ENCODE results near the gene ERP27. TPM values are rescaled to one million over a fixed set of nuclear protein-coding genes. Genes with fewer than 3 reads are reported as not detected.

ERP27 gene
- total RNA-seq, 1 donor, result not detected

DNA sequence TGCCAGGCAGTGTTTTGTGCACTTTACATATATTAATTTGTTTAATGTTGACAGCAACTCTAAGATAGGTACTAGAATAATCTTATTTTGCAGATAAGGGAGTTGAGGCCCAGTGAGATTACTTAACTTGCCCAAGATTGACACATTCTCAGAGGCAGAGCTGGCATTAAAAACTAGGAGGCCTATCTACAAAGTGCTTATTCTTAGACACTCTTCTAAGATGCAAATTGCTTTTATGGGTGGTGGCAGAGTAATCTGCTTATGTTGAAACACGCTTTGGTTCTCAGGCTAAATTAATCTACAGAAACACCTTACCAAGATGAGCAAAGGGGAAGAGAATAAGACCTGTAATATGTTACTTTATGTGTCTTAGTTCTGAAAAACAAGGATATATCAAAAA lies 59.8 kb downstream of the ERP27 start:
- no peak overlapping the region for H3K27ac ChIP-seq (ENCODE audit: low read depth, low read length)
- H3K36me3 ChIP-seq (ENCODE audit: insufficient read depth, low read length), result no peaks in the 10 kb centered on the region
- H3K9me3 ChIP-seq (ENCODE audit: low read depth, low read length), result no peaks in the 10 kb centered on the region
- H4K20me1 ChIP-seq (ENCODE audit: insufficient read depth, low read length), result no peaks in the 10 kb centered on the region
- H2AFZ ChIP-seq (ENCODE audit: low read length), result no peak overlapping the region
- TF ChIP-seq, protein P1, sequence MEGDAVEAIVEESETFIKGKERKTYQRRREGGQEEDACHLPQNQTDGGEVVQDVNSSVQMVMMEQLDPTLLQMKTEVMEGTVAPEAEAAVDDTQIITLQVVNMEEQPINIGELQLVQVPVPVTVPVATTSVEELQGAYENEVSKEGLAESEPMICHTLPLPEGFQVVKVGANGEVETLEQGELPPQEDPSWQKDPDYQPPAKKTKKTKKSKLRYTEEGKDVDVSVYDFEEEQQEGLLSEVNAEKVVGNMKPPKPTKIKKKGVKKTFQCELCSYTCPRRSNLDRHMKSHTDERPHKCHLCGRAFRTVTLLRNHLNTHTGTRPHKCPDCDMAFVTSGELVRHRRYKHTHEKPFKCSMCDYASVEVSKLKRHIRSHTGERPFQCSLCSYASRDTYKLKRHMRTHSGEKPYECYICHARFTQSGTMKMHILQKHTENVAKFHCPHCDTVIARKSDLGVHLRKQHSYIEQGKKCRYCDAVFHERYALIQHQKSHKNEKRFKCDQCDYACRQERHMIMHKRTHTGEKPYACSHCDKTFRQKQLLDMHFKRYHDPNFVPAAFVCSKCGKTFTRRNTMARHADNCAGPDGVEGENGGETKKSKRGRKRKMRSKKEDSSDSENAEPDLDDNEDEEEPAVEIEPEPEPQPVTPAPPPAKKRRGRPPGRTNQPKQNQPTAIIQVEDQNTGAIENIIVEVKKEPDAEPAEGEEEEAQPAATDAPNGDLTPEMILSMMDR (IDR thresholded peaks at IDR 0.05; ENCODE audit: extremely low read depth, low read depth, low read length), result no peak
- no peaks in the 10 kb centered on the region for H3K27me3 ChIP-seq (ENCODE audit: insufficient read depth, low read length)
- peaks cover under 1% of the 10 kb centered on the region for H3K4me1 ChIP-seq (ENCODE audit: insufficient read depth, low read length)
- no peak overlapping the region for H3K4me3 ChIP-seq (ENCODE audit: insufficient read depth, low read length)
- no peak overlapping the region for H3K4me2 ChIP-seq (ENCODE audit: insufficient read depth, low read length)
- H3K79me2 ChIP-seq (ENCODE audit: insufficient read depth, low read length), result no peaks in the 10 kb centered on the region
- no peak for DNase-seq (ENCODE audit: insufficient read length, low spot score, missing footprints)

DNA sequence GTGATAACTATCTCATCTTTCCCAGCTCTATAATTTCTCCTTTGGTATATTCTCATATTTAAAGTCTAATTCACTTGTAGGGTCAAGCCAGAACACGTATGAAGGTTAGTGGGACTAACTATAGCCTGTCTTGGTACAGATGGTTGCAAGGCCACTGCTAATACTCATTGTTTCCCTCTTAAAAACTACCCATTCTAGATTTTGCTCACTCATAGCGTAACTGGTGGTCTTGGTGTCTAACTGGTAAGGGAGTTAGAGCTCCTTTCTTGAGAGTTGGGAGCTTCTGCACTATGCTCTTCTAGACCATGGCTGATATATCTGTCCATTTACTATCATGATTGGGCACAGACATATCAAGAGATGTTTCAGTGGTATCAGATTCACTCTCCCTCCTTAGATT lies 61.5 kb downstream of the ERP27 start:
- no peaks in the 10 kb centered on the region for H3K79me2 ChIP-seq (ENCODE audit: insufficient read depth, low read length)
- no peak for DNase-seq (ENCODE audit: insufficient read length, low spot score, missing footprints)
- no peaks in the 10 kb centered on the region for H3K9me3 ChIP-seq (ENCODE audit: low read depth, low read length)
- no peaks in the 10 kb centered on the region for H3K36me3 ChIP-seq (ENCODE audit: insufficient read depth, low read length)
- TF ChIP-seq, protein P1 (IDR thresholded peaks at IDR 0.05; ENCODE audit: extremely low read depth, low read depth, low read length), result no peak
- no peak overlapping the region for H3K27ac ChIP-seq (ENCODE audit: low read depth, low read length)
- H3K4me3 ChIP-seq (ENCODE audit: insufficient read depth, low read length), result no peak overlapping the region
- no peaks in the 10 kb centered on the region for H3K27me3 ChIP-seq (ENCODE audit: insufficient read depth, low read length)
- H3K4me2 ChIP-seq (ENCODE audit: insufficient read depth, low read length), result no peak overlapping the region
- H4K20me1 ChIP-seq (ENCODE audit: insufficient read depth, low read length), result no peaks in the 10 kb centered on the region
- no peak overlapping the region for H2AFZ ChIP-seq (ENCODE audit: low read length)
- H3K4me1 ChIP-seq (ENCODE audit: insufficient read depth, low read length), result no peaks in the 10 kb centered on the region

DNA sequence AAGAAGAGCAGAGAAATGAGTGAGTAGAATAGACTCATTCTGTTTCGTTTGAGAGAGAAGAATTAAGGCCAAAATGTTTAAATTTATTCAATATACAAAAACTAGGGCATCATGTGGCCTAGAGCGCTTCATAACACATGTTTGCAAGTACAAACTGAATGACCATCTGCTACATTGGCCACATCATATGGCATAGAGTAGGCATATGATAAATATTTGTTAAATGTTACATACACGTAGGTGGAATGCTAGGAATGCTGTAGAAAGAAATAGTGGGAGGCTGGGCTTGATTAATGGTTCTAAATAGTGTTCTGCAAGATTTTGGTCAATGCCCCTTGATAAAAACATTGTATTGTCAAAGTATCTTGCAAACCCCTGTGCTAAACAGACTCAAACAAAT lies 63.5 kb downstream of the ERP27 start:
- DNase-seq (ENCODE audit: insufficient read length, low spot score, missing footprints), result no peak
- H3K79me2 ChIP-seq (ENCODE audit: insufficient read depth, low read length), result no peaks in the 10 kb centered on the region

DNA sequence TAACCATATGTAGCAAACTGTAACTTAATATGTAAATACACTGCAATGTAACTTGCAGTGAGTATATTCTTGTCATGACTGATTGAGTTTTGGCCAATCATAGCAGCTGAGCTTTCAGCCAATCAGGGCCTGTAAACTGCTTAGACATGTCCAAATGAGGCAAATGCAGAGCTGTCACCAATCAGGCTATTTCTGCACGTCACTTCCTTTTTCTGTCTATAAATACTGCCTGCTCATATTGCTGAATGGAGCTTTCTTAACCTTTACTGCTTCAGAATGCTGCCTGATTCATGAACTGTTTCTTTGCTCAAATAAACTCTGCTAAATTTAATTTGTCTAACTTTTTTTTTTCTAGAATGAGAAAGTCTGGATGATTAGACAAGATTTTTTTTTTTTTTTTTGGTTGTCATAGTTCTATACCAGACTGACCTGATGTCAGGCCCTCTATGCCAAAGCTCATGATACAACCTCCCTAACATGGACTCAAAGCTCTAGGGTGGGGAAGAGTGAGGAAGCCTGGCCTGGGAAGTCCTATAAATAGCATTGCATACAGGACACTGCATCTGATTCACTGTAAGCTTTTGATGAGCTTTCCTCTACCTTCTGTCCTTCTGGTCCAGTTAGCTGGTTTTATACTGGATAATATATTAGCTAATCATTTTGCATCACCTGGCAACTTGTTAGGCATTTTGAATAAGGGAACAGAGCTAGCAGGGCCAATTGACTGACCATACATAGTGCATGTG lies 64.7 kb downstream of the ERP27 start:
- Histone ChIP-seq H3K36me3 (ENCODE audit: insufficient read depth, low read length) (no peaks in the 10 kb centered on the region), H3K27ac (ENCODE audit: low read depth, low read length) (no peak overlapping the region), H3K4me2 (ENCODE audit: insufficient read depth, low read length) (no peak overlapping the region), H3K79me2 (ENCODE audit: insufficient read depth, low read length) (no peaks in the 10 kb centered on the region), H4K20me1 (ENCODE audit: insufficient read depth, low read length) (no peaks in the 10 kb centered on the region), H2AFZ (ENCODE audit: low read length) (no peak overlapping the region), H3K27me3 (ENCODE audit: insufficient read depth, low read length) (no peaks in the 10 kb centered on the region), H3K4me3 (ENCODE audit: insufficient read depth, low read length) (no peak overlapping the region), H3K4me1 (ENCODE audit: insufficient read depth, low read length) (no peaks in the 10 kb centered on the region), H3K9me3 (ENCODE audit: low read depth, low read length) (no peaks in the 10 kb centered on the region)
- DNase-seq (ENCODE audit: insufficient read length, low spot score, missing footprints), result no peak
- TF ChIP-seq, protein P1 (IDR thresholded peaks at IDR 0.05; ENCODE audit: extremely low read depth, low read depth, low read length), result no peak

More for the DNA sequence above, 63.5 kb downstream of the ERP27 start:
- Histone ChIP-seq H3K36me3 (ENCODE audit: insufficient read depth, low read length) (no peaks in the 10 kb centered on the region), H3K4me3 (ENCODE audit: insufficient read depth, low read length) (no peak overlapping the region), H3K4me2 (ENCODE audit: insufficient read depth, low read length) (no peak overlapping the region), H2AFZ (ENCODE audit: low read length) (no peak overlapping the region), H3K27me3 (ENCODE audit: insufficient read depth, low read length) (no peaks in the 10 kb centered on the region), H4K20me1 (ENCODE audit: insufficient read depth, low read length) (no peaks in the 10 kb centered on the region), H3K4me1 (ENCODE audit: insufficient read depth, low read length) (no peaks in the 10 kb centered on the region), H3K27ac (ENCODE audit: low read depth, low read length) (no peak overlapping the region), H3K9me3 (ENCODE audit: low read depth, low read length) (no peaks in the 10 kb centered on the region)
- TF ChIP-seq, protein P1 (IDR thresholded peaks at IDR 0.05; ENCODE audit: extremely low read depth, low read depth, low read length), result no peak
